Fibroblast of the aortic adventitia (primary cell): ENCODE results near the gene GPATCH4. TPM values are rescaled to one million over a fixed set of nuclear protein-coding genes. Genes with fewer than 3 reads are reported as not detected.
"Not testable (repeated sequence)": the region's sequence is repeated elsewhere in the genome, so short reads cannot be mapped to it uniquely, and the experiment has no call there.

Source experiments
- DNase-seq: peaks from one replicate; pipeline ENCODE4 v3.0.0-alpha.2; 2010; ENCODE audit warnings: low read depth
- H3K4me3 ChIP-seq: 2 replicates; pipeline ENCODE4 v1.5.1; 2011; ENCODE audit warnings: low read depth, mild to moderate bottlenecking, control low read depth, low read length, moderate library complexity
- total RNA-seq: library from RNA; depleted of rRNA; stranded (reverse); fragments of >200 nt; gene quantifications from 2 replicates; pipeline ENCODE4 v1.2.3, GENCODE V29; 2012; ENCODE audit warnings: low replicate concordance
- TF ChIP-seq, protein P1 (sequence below): IDR thresholded peaks from 2 replicates; pipeline ENCODE4 v1.5.1; 2011; ENCODE audit warnings: mild to moderate bottlenecking, low read length, control low read depth, inconsistent platforms; ENCODE audit not compliant: insufficient read depth

Gene GPATCH4
- total RNA-seq, 1 donor: 18.9 TPM

DNA sequence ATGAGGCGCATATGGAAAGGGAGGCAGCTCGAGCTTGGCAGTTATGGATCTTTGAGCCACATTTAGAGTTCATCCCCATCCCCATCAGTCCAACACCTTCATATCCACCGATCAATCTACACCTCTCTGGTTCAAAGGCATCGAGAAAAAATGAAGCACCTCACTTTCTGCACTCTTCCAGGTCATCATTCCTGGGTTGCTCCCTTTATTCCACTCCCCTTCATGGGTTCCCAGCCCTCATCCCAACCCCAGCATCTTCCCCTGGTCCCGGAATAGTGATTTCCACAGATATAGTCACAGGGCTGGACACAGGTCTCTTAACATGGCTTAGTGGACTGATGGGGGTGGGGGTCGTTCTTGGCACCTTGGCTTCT is 18.3 kb upstream of the GPATCH4 start:
- TF ChIP-seq, protein P1, sequence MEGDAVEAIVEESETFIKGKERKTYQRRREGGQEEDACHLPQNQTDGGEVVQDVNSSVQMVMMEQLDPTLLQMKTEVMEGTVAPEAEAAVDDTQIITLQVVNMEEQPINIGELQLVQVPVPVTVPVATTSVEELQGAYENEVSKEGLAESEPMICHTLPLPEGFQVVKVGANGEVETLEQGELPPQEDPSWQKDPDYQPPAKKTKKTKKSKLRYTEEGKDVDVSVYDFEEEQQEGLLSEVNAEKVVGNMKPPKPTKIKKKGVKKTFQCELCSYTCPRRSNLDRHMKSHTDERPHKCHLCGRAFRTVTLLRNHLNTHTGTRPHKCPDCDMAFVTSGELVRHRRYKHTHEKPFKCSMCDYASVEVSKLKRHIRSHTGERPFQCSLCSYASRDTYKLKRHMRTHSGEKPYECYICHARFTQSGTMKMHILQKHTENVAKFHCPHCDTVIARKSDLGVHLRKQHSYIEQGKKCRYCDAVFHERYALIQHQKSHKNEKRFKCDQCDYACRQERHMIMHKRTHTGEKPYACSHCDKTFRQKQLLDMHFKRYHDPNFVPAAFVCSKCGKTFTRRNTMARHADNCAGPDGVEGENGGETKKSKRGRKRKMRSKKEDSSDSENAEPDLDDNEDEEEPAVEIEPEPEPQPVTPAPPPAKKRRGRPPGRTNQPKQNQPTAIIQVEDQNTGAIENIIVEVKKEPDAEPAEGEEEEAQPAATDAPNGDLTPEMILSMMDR: no peak
- DNase-seq: no peak
- H3K4me3 ChIP-seq: no peak overlapping the region

DNA sequence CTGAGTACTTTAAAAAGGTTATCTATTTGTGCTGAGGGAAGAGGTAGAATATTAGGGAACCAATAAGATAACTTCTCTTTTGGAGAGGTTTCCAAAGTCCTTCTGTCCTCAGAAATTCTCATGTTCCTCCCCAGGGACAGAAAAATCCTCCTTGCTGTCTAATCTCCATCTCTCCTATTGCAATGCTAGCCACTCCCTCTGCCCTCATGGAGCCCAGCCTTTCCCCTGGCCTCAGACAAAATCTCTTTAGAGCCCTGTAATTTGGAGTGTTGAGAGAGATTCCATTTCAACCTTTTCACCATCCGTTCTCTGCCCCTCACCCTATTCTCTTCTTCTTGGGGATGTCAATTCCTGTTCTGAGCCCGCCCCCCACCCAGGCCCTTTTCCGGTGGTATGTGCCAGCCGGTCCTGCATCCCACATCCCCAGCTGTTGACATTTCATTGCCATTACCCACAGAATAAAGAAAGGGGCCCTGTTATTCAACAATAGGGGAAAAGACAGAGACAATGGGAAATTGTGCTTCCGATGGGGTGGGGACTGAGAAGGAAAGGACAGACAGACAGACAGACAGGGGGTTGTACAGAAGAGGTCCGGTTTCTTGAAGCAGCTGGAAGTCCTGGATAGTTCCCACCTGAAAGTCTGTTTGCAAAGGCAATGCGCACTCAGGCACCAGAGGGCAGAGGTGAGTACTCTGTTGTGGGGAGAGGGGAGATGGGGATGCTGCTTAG is 17.7 kb upstream of the GPATCH4 start, which contains the start of gene HAPLN2:
HAPLN2 (plus strand) TSS at position 563 of the 729 bp plus-strand sequence. CDS start 4,076 bp downstream, outside the sequence.
- DNase-seq: no peak
- TF ChIP-seq, protein P1: peak; percentile 43
- H3K4me3 ChIP-seq: no peak within 1 kb of the TSS

- DNase-seq: peak; percentile 44
Observed at GRCh38 chr1:156616463-156616862, 15.2 kb upstream of the GPATCH4 start.

GRCh38 chr1:156615946-156616345 is 14.7 kb upstream of the GPATCH4 start:
- H3K4me3 ChIP-seq: no peak overlapping the region
- DNase-seq: no peak
- TF ChIP-seq, protein P1: no peak

More at GRCh38 chr1:156616463-156616862, 15.2 kb upstream of the GPATCH4 start:
- TF ChIP-seq, protein P1: peak; percentile 13
- no peak overlapping the region for H3K4me3 ChIP-seq

DNA sequence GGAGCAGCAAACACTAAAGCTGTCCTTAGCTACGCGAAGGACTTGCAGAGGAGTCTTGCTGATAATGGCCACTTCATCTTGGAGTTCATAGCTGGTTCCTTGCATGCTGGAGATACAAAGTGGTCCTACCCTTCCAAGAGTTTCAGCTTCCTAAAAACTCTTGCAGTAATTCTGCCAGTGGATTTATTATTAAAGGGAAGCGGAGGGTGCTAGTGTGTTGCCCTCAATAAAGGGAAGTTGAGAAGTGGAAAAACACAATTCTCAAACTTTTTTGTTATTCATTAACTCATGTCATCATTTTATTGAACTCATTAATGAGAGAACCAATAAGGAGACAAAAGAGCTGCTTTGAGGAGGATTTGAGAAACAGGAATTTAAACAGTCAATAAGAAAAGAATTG is 11.4 kb upstream of the GPATCH4 start:
- DNase-seq: no peak
- TF ChIP-seq, protein P1: no peak
- H3K4me3 ChIP-seq: no peak overlapping the region

DNA sequence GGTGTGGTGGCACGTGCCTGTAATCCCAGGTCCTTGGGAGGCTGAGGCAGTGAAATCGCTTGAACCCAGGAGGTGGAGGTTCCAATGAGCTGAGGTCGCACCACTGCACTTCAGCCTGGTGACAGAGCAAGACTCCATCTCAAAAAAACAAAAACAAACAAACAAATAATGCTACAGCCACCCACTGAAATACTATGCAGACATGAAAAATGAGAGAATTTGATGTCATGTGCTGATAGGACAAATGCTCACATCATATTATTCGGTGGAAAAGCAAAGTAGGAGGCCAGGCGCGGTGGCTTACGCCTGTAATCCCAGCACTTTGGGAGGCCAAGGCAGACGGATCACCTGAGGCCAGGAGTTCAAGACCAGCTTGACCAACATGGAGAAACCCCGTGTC is 8.8 kb upstream of the GPATCH4 start:
- H3K4me3 ChIP-seq, DNase-seq: not testable (repeated sequence)

DNA sequence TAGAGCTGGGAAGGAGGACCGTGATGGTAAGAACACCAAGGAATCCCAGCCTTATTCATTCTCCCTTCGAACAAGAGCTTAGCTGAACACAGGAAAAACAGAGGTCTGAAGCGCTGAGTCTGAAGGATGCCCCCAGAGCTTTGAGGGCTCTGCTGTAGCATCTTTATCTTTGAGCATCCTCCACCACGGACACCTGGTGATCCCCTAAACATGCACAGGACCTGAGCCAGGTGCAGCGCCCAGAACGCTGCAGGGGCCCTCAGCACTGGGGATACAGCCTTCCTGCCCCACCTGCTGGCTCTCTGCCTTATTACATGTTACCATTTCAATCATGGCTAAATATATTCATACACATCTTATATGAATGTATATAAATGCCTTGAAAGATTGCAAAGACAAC is 7.7 kb upstream of the GPATCH4 start:
- no peak for DNase-seq
- TF ChIP-seq, protein P1: peak; percentile 37
- H3K4me3 ChIP-seq: no peak overlapping the region
